GM19240 (cell line): ENCODE data around the gene RSL24D1.

ENCODE experiments used
- DNase-seq: peaks from one replicate; pipeline ENCODE4 v3.0.0; 2011; ENCODE audit warnings: low spot score; ENCODE audit not compliant: insufficient read length

The RSL24D1 gene

GRCh38 chr15:55196458-55197361 is at the start of gene RSL24D1:
TSS of gene RSL24D1 (minus strand) at chr15:55196941. CDS start at chr15:55196890, 51 bp downstream.
- peak; percentile 73 for DNase-seq

- DNase-seq, result no peak
These were observed 48.3 kb upstream of the RSL24D1 start for GRCh38 chr15:55245059-55245458.

DNA sequence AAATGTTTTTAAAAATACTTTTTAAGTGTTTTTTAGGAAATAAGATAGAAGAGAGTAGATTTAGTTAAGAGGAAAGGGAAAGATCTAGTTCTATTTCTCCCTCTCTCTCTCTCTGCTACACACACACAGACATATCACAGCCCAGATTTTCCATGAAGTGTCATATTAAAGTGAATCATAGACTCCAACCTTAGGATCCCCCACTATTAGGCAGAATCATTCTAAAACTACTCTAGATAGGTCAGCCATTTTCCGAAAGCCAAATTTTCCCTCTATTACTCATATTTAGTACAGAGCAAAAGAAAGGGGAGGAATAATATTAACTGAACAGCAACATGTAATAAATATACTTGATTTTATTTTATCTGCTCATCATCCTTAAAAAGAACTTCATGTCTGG is 45.1 kb upstream of the RSL24D1 start:
- DNase-seq, result no peak

- no peak for DNase-seq
These were observed 44.4 kb upstream of the RSL24D1 start for GRCh38 chr15:55241186-55241585.

DNA sequence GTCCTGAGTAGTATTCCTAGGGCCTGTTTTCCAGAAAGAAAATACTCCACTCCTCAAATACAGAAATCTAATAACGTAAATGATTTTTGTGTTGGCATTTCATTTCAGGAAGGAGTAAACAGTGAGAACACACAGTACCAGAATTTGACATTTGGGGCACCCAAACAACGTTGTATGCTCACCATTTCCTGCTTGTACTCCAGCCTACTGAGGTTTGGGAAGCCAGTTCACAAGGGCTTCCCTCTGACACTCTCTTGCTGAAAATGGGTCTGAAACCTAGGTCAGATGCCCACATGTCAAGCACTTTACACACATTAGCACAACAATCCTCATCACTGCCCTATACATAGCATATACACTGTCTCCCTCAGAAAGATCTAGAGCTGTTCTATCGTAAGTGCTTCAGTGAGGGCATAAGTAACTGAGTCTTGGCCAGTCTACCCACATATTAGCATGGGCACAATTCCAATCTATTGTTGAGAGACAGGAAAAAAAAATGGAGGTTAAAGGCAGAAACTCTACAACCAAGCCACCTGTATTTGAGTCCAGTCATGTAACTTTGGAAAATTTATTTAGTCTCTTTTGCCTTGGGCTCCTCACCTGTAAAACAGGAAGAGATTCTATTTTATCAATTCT is 43.5 kb upstream of the RSL24D1 start:
- DNase-seq, result no peak

DNA sequence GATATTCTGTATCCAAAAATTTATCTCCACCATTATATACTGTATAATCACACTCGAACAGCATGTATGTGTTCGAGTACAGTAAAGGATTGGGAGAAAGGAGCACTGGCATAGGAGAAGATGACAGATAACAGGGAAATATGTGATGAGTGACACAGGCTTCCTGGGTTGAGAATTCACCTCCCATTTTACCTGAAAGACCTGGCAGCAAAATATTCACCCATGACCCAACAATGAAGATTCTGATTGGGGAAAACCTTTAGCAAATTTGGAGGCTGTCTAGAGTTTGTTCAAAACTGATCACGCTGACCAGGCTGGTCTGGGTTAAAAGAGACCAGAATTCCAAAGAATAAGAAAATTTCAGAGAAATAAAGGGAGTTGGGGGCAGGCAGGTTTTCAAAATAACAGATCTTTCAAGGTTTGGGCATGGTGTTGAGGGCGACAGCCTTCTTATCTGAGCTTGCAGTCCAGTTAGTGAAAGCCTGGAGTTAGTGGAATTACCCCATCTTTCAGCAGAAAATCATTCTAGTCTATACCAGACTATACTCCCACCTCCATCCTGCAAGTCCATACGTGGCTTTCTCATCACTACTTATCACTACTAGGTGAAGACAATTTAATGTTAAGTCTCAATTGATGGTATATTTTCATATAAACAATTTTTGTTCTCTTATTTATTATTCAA is 42.8 kb upstream of the RSL24D1 start:
- DNase-seq, result no peak

DNA sequence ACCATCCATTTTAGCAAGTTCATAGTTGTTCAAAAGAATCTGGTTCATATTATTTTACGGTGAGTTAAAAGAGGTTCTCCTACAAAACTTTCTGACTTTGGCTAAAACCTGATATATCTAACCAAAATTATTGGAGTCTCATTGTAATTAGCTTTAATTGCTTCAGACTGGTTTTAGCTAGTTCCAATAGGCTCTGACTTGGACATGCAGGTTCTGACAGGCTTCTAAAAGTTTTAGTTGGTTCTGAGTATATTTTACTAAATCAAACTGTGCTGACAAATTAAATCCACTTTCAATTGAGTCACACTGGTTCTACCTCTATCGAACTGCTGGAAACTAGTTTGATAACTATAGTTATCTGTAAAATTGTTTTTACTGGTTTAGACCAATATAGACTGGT is 42.1 kb upstream of the RSL24D1 start:
- no peak for DNase-seq

DNA sequence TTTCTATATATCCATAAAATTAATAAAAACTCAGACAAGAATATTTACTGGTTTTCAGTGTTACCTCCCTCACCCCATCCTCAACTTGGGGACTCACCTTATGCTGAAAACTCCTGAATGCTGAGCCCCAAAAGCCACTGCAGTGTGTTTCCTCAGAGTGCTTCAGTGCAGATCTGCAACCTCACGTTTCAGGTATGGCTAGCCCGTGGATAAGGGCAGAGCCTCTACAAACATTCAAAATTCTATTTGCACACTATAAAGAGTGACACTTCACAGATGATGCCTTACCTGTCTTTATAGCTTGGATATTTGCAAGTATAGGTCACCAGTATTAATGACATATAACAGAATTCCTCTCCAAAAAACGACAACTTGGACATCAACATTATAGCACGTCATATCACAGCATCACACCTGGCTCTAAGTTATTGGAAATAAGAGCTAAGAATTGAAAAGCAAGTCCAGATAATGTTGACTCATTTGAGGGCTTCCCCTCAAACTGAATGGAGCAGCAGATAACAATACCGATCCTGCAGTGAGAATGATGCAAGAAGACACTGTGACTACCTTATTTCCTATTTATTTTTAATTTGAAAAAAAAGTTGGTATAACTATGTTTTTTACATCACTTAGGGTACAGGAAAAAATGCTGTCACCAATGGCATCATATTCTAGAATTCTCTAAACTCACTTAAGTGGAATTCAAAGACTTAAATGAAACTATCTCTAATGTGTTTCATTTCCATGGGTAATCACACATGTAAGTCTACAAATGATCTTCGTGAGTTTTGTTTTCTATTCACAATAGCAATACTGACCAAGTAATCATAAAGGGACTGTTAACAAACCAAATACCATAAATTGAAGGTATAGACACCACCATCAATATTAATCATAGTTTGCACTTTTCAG is 40.7 kb upstream of the RSL24D1 start:
- DNase-seq, result no peak

DNA sequence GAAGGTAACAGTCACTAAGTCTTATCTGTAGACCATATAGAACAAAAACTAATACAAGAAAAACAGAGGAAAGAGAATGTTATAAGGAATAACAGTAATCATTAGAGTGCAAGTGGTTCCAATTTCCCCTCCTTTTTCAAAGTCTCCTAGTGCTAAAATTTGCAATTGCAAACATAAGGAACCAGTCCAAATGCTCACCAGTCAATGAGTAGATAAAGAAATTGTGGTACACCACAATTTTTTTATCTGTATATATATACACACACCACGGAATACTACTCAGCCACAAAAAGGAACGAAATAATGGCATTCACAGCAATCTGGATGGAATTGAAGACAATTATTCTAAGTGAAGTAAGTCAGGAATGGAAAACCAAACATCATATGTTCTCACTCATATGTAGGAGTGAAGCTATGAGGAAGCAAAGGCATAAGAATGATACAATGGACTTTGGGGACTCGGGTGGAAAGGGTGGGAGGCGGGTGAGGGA is 38.9 kb upstream of the RSL24D1 start:
- no peak for DNase-seq

DNA sequence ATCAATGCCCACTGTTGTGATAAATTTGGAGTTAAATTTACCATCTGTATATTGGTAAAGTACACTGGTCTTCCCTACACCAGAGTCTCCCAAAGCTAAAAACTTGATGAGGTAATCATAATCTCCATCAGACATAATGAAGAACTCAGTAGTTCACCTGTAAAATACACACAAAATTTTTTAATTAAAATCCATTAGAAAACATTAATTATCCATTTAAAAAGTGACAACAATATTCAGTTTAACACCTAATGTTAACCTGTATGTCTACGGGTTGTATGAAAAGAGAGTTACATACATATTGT is 38.0 kb upstream of the RSL24D1 start:
- DNase-seq, result no peak

GRCh38 chr15:55234104-55234799 is 37.5 kb upstream of the RSL24D1 start:
- no peak for DNase-seq

DNA sequence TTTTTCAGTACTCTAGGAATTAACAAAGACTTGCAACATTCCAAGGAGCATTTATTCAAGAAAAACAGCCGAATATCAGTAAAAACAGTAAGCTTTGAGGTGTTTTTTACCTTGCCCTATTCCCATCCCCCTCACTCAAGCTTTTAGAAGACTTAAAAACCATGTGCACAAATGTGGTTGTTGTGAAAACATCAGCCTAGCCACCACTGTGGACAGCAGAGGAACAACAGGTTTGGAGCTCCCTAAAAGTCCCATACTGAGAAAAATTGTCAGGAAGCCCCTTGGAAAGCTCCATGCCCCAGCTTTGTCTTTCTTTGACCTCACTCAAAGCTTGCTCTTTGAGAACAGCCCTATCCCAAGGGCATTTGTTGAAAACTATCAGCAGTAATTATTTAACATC is 34.7 kb upstream of the RSL24D1 start:
- DNase-seq, result no peak

GRCh38 chr15:55230953-55231352 is 34.2 kb upstream of the RSL24D1 start:
- DNase-seq, result no peak

DNA sequence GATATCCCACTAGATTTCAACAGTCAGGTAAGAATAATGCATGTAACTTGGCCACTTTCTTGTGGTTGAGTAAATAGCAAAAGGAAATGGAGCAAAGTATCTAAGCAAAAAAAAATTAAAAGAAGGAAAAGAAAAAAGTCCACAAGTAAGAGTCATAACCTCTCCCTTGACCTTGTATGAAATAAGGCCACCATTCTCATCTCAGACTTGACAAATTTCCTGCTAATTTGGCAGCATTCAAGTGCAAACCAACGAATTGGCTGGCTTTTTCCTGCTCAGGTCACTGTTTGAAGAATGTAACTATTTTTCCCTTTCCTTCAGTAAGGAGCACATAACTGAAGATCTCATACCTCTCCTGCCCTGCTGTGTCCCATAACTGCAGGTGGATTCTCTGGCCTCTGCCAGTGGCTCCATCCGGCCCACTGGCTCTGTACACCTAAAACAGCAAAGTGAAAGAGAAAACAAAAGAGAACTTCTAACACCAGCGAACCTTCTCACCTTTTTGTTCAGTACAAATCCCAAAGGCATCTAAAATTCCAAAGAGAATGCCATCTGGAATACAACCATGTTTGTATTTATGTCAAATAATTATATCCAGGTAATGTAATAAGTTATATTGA is 33.4 kb upstream of the RSL24D1 start:
- DNase-seq, result no peak

DNA sequence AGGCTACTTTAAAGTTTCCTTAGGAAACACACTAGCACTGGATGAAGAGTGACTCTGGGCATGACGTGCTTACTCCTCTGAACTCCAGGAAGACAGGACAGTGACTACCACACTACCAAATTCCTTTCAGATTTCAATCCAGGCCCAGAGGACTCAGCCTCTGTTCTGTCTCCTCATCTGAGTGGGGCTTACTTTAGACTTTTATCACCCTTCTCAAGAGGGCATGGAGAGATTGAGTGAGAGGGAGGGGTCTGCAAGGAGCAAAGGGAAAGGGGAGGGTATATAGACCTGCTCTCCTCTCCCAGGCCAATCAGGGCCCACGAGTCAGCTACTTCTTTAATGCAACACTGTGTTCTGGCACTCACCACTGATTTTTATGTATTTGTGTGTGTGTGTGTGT is 29.4 kb upstream of the RSL24D1 start:
- DNase-seq, result no peak

GRCh38 chr15:55224892-55225291 is 28.2 kb upstream of the RSL24D1 start:
- no peak for DNase-seq

GRCh38 chr15:55222588-55222987 is 25.8 kb upstream of the RSL24D1 start:
- DNase-seq, result no peak

DNA sequence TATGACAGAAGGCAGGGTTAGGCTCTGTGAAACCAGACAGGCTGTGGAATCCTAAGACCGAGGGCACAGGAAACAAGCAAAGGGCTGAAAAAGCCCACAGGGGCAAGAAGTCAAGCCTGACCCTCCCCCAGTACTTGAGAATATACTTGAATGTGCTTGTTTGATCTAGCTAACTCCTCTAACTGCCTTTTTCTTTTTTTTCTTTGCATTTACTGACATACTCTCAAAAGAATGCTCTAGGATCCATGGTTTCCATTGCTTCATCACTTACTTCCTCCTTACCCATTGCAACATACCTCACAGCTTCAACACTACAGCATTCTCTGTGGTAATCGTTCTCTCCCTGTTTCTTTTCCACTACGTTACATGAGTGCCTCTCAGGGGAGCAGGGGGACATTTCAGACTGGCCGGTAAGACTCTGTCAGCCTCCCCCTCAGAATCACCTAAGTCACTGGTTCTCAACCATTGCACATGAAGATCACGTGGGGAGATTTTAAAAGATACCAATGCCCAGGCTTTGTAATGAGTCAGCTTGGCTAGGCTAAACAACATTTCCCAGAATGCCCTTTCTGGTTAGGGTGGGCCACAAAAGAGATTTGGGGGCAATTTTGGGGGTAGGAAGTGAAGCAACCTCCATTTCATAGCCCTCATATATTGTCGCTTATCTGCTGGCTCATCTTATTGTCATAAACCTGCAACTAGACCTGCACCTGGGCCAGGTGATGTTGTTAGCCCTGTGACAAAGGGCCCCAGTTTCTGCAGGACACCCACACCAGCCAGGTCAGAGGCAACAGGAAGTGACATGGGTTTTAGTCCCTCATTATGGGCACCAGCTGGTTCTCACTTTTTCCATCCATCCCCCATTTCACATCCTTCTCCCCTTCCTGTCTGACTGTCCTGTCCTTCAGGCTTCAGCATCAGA is 24.6 kb upstream of the RSL24D1 start:
- DNase-seq, result no peak

DNA sequence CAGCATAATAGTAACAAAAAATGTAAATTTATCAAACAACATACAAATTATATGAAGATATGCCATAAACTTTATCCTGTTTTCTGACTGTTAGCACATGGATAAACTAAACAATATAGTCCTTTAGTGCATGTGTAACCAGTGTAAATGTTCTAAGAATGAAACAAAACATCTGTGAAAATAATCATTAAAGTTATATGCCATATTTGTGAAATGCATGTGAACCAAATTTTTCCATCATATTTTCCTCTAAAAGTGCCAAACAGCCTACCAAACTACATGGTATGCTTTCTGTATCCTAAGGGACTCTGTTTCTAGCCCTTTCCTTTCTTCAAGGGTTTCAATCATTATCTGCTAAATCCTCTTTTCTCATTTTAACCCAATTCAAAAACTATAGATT is 23.9 kb upstream of the RSL24D1 start:
- DNase-seq, result no peak
